ENCODE data around the gene HIBCH. TPM values are rescaled to one million over a fixed set of nuclear protein-coding genes. Genes with fewer than 3 reads are reported as not detected.
"Not testable (repeated sequence)": the region's sequence is repeated elsewhere in the genome, so short reads cannot be mapped to it uniquely, and the experiment has no call there.

The HIBCH gene
- polyA plus RNA-seq, 3 donors, result 72.2 to 82.9 (median 81.6) TPM

DNA sequence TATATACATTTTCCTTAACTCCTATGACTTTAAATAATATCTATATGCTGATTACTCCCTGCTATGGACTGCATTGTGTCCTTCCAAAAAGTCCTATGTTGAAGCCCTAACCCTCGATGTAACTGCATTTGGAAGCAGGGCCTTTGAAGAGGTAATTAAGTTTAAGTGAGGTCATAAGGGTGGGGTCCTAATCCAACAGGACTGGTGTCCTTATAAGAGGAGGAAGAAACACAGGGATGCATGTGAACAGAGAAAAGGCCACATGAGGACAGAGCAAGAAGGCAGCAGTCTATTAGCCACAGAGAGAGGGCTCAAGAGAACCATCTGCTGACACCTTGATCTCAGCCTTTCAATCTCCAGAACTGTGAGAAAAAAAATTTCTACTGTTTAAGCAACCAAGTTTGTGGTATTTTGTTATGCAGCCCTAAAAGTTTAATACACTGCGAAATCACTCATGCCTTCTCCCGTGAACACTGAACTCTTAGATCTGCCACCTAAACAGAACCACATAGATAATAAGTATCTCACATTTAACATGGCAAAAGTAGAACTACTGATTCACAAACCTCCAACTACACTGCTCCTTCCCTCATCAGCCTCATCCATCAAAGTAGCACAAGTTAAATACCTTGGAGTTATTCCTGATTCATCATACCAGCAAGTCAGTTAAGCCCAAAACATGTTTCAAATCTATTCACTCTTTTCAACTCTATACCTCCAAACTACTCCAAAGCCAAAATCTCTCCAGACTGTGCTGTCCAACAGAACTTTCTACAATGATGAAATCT is 65.4 kb downstream of the HIBCH start:
- no peak for DNase-seq (ENCODE audit: low read depth in 3 of 3, low spot score in 2 of 3)

DNA sequence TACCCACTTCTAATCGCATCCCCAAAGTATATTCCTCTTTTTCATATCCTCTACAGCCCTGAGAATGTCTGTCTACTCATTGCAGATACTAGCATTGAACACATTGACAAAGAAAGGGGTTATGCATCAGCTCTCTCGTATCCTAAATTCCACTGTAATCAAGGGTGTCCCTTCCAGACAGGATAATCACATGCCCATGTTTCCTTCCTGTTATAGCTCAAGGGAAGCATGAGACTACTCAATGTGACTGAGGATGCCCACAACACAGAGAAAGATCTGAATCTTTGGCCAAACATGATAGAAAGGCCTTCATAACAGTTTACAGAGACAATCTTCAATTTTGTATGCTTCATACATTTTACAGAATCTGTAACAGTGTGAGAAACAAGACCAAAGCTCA is 69.2 kb downstream of the HIBCH start:
- no peak for DNase-seq (ENCODE audit: low read depth in 3 of 3, low spot score in 2 of 3)

- DNase-seq (ENCODE audit: low read depth in 3 of 3, low spot score in 2 of 3), result no peak
These were observed 84.0 kb downstream of the HIBCH start for GRCh38 chr2:190235551-190236075.

DNA sequence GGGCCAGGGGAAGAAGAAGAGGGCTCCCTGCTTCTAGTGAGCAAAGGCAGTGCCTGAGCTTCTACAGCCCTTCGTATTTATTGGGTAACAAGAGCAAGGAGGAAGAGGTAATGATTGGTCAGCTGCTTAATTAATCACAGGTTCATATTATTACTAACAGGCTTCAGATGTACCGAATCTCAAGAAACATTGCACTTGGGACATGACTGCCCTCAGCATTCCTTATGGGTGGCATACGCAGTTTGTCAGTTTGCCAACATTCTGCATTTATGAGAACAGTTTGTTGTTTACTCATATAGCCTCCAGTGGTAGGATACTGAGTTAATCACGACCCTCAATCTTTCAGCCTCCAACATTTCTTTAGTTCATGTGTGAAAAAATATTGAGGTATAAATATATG is 84.5 kb downstream of the HIBCH start:
- DNase-seq (ENCODE audit: low read depth in 3 of 3, low spot score in 2 of 3), result no peak

GRCh38 chr2:190223989-190224388 is 95.6 kb downstream of the HIBCH start:
- not testable (repeated sequence) for DNase-seq (ENCODE audit: low read depth in 3 of 3, low spot score in 2 of 3)

DNA sequence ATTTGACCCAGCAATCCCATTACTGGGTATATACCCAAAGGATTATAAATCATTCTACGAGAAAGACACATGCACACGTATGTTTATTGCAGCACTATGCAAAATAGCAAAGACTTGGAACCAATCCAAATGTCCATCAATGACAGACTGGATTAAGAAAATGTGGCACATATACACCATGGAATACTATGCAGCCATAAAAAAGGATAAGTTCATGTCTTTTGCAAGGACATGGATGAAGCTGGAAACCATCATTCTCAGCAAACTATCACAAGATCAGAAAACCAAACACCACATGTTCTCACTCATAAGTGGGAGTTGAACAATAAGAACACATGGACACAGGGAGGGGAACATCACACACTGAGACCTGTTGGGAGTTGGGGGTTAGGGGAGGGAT is 96.9 kb downstream of the HIBCH start:
- DNase-seq (ENCODE audit: low read depth in 3 of 3, low spot score in 2 of 3), result not testable (repeated sequence)

GRCh38 chr2:190221429-190221828 is 98.2 kb downstream of the HIBCH start:
- no peak for DNase-seq (ENCODE audit: low read depth in 3 of 3, low spot score in 2 of 3)

GRCh38 chr2:190219186-190219585 is 100.4 kb downstream of the HIBCH start:
- no peak for DNase-seq (ENCODE audit: low read depth in 3 of 3, low spot score in 2 of 3)

- DNase-seq (ENCODE audit: low read depth in 3 of 3, low spot score in 2 of 3), result no peak
These were observed 102.0 kb downstream of the HIBCH start for GRCh38 chr2:190217616-190218015.

- DNase-seq (ENCODE audit: low read depth in 3 of 3, low spot score in 2 of 3), result no peak
These were observed 102.8 kb downstream of the HIBCH start for GRCh38 chr2:190216829-190217228.

- no peak for DNase-seq (ENCODE audit: low read depth in 3 of 3, low spot score in 2 of 3)
These were observed 104.0 kb downstream of the HIBCH start for GRCh38 chr2:190215620-190216019.

GRCh38 chr2:190214426-190215194 is 105.0 kb downstream of the HIBCH start:
- DNase-seq (ENCODE audit: low read depth in 3 of 3, low spot score in 2 of 3), result no peak

- no peak for DNase-seq (ENCODE audit: low read depth in 3 of 3, low spot score in 2 of 3)
These were observed 105.9 kb downstream of the HIBCH start for GRCh38 chr2:190213441-190214335.

DNA sequence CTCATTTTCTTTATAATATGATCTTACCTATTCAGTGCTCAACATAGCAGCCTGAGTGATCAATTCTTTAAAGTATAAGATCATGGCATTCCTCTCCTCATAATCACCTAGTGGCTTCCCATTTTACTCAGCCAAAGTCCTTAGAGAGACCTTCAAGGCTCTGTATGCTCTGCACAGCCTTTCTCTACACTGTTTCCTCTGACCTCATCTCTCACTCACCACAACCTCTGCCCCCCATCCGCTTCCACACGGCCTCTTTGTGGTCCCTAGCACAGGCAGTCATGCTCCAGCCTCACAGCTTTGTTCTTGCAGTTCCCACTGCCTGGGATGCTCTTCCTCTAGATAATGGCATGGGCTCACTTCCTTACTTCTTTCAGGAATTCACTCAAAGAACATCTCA is 109.2 kb downstream of the HIBCH start:
- no peak for DNase-seq (ENCODE audit: low read depth in 3 of 3, low spot score in 2 of 3)

DNA sequence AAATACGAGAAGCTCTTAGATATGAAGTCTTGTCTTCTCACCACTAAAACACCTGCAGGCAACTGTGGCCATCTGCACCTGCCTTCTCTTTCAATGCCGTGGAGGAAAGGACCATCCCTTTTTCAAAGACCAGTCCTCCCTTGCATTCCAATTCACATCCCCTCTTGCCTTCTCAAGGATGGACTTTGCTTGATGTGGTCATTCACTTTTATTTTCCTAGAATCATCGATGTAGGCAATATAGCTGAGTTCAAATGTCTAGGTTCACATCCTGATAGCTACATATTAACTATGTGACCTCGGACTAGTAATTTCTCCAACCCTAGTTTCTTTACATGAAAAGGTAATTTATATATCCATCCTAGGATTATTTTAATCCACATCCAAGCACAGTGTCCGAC is 110.1 kb downstream of the HIBCH start:
- no peak for DNase-seq (ENCODE audit: low read depth in 3 of 3, low spot score in 2 of 3)

GRCh38 chr2:190207930-190208329 is 111.7 kb downstream of the HIBCH start:
- no peak for DNase-seq (ENCODE audit: low read depth in 3 of 3, low spot score in 2 of 3)

DNA sequence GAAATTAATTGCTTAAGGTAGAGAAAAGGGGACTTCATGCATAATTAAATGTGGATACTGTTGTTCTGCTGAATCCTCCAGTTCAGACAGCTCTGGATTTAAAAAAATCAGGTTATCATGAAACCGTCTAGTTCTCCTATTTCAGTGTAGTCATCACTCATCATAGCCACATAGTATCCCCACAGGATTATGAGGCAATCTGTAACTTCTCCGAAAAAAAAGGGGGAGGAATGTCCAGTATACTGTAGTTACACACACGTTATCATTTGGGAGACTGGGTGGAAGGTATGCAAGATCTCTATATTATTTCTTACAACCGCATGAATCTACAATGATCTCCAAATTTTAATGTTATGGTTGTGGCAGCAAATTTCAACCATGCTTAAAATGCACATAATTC is 114.0 kb downstream of the HIBCH start:
- no peak for DNase-seq (ENCODE audit: low read depth in 3 of 3, low spot score in 2 of 3)

- no peak for DNase-seq (ENCODE audit: low read depth in 3 of 3, low spot score in 2 of 3)
These were observed 117.0 kb downstream of the HIBCH start for GRCh38 chr2:190202604-190203003.

- no peak for DNase-seq (ENCODE audit: low read depth in 3 of 3, low spot score in 2 of 3)
These were observed 117.6 kb downstream of the HIBCH start for GRCh38 chr2:190202018-190202417.

GRCh38 chr2:190200603-190201002 is 119.0 kb downstream of the HIBCH start:
- no peak for DNase-seq (ENCODE audit: low read depth in 3 of 3, low spot score in 2 of 3)

GRCh38 chr2:190199530-190199929 is 120.1 kb downstream of the HIBCH start:
- DNase-seq (ENCODE audit: low read depth in 3 of 3, low spot score in 2 of 3), result no peak
